GM19468 (cell line): Measurements from ENCODE around the gene DTWD2.

Experiments used
- ATAC-seq: cut with Tn5 transposase; IDR thresholded peaks from one replicate; pipeline ENCODE4 v1.9.1; 2021; ENCODE audit warnings: mild to moderate bottlenecking, moderate library complexity, moderate number of reproducible peaks; ENCODE audit not compliant: unreplicated experiment; ENCODE audit errors: extremely low read depth

The DTWD2 gene

GRCh38 chr5:118793652-118794051, 194.7 kb downstream of the DTWD2 start:
- no peak for ATAC-seq

- ATAC-seq: no peak
Observed at GRCh38 chr5:118793091-118793490, 195.3 kb downstream of the DTWD2 start.

GRCh38 chr5:118791926-118792734, 196.2 kb downstream of the DTWD2 start:
- peak; percentile 82 for ATAC-seq

- no peak for ATAC-seq
Observed at GRCh38 chr5:118789366-118789765, 199.0 kb downstream of the DTWD2 start.

- no peak for ATAC-seq
Observed at GRCh38 chr5:118788351-118788750, 200.0 kb downstream of the DTWD2 start.
